SU-DHL-6 (cell line): ENCODE data around the gene HCCS.

Experiments used
- CTCF ChIP-seq: fragments of 200-600 bp; sonication (generic); IDR thresholded peaks from one replicate; pipeline ENCODE4 v1.5.1; 2017; ENCODE audit warnings: antibody characterized with exemption, mild to moderate bottlenecking, low read length, moderate library complexity; ENCODE audit not compliant: insufficient read depth, poor library complexity, severe bottlenecking
- EZH2phosphoT487 ChIP-seq: fragments of 200-600 bp; sonication (generic), shearing (Covaris generic); conservative IDR thresholded peaks from 2 replicates; pipeline ENCODE4 v1.6.1; 2018; ENCODE audit warnings: mild to moderate bottlenecking, antibody characterized with exemption, low read length, moderate library complexity, mixed read lengths

- TF ChIP-seq CTCF (no peak), EZH2phosphoT487 (no peak)
Observed at GRCh38 chrX:11064851-11065600, 46.1 kb upstream of the HCCS start.
